ENCODE results near the gene INO80E.
"Not testable (repeated sequence)": the region's sequence is repeated elsewhere in the genome, so short reads cannot be mapped to it uniquely, and the experiment has no call there.

DNA sequence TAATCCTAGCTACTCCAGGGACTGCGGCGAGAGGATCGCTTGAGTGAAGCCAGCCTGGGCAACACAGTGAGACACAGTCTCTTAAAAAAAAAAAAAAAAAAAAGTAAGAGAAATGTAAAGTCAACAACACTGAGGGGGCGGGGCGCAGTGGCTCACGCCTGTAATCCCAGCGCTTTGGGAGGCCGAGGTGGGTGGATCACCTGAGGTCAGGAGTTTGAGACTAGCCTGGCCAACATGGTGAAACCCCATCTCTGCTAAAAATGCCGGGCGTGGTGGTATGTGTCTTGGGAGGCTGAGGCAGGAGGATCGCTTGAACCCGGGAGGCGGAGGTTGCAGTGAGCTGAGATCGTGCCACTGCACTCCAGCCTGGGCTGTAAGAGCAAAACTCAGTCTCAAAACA is 16.6 kb downstream of the INO80E start:
- not testable (repeated sequence) for TF ChIP-seq POLR2A (IDR thresholded peaks at IDR 0.05; ENCODE audit: borderline replicate concordance, extremely low read depth, insufficient read depth, insufficient read length); SIN3A (IDR thresholded peaks at IDR 0.05; ENCODE audit: low read depth); TCF7L2 (IDR thresholded peaks at IDR 0.05; ENCODE audit: borderline replicate concordance, extremely low read depth, insufficient read depth, insufficient read length)
- TF ChIP-seq, protein P1, sequence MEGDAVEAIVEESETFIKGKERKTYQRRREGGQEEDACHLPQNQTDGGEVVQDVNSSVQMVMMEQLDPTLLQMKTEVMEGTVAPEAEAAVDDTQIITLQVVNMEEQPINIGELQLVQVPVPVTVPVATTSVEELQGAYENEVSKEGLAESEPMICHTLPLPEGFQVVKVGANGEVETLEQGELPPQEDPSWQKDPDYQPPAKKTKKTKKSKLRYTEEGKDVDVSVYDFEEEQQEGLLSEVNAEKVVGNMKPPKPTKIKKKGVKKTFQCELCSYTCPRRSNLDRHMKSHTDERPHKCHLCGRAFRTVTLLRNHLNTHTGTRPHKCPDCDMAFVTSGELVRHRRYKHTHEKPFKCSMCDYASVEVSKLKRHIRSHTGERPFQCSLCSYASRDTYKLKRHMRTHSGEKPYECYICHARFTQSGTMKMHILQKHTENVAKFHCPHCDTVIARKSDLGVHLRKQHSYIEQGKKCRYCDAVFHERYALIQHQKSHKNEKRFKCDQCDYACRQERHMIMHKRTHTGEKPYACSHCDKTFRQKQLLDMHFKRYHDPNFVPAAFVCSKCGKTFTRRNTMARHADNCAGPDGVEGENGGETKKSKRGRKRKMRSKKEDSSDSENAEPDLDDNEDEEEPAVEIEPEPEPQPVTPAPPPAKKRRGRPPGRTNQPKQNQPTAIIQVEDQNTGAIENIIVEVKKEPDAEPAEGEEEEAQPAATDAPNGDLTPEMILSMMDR (IDR thresholded peaks at IDR 0.05 in 2 of 3, conservative IDR thresholded peaks at IDR 0.05 in 1 of 3; ENCODE audit: borderline replicate concordance in 1 of 3, insufficient read depth in 1 of 3, low read depth in 2 of 3, low read length in 2 of 3) = not testable (repeated sequence)
- TF ChIP-seq, protein P2, sequence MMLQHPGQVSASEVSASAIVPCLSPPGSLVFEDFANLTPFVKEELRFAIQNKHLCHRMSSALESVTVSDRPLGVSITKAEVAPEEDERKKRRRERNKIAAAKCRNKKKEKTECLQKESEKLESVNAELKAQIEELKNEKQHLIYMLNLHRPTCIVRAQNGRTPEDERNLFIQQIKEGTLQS (IDR thresholded peaks at IDR 0.05) = not testable (repeated sequence)
- TF ChIP-seq, protein P3, sequence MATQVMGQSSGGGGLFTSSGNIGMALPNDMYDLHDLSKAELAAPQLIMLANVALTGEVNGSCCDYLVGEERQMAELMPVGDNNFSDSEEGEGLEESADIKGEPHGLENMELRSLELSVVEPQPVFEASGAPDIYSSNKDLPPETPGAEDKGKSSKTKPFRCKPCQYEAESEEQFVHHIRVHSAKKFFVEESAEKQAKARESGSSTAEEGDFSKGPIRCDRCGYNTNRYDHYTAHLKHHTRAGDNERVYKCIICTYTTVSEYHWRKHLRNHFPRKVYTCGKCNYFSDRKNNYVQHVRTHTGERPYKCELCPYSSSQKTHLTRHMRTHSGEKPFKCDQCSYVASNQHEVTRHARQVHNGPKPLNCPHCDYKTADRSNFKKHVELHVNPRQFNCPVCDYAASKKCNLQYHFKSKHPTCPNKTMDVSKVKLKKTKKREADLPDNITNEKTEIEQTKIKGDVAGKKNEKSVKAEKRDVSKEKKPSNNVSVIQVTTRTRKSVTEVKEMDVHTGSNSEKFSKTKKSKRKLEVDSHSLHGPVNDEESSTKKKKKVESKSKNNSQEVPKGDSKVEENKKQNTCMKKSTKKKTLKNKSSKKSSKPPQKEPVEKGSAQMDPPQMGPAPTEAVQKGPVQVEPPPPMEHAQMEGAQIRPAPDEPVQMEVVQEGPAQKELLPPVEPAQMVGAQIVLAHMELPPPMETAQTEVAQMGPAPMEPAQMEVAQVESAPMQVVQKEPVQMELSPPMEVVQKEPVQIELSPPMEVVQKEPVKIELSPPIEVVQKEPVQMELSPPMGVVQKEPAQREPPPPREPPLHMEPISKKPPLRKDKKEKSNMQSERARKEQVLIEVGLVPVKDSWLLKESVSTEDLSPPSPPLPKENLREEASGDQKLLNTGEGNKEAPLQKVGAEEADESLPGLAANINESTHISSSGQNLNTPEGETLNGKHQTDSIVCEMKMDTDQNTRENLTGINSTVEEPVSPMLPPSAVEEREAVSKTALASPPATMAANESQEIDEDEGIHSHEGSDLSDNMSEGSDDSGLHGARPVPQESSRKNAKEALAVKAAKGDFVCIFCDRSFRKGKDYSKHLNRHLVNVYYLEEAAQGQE (IDR thresholded peaks at IDR 0.05; ENCODE audit: low read depth) = not testable (repeated sequence)

All from HCT116 (cell line).